ENCODE data around the gene OTUD5.
"Not testable (repeated sequence)": the region's sequence is repeated elsewhere in the genome, so short reads cannot be mapped to it uniquely, and the experiment has no call there.

OTUD5 gene

DNA sequence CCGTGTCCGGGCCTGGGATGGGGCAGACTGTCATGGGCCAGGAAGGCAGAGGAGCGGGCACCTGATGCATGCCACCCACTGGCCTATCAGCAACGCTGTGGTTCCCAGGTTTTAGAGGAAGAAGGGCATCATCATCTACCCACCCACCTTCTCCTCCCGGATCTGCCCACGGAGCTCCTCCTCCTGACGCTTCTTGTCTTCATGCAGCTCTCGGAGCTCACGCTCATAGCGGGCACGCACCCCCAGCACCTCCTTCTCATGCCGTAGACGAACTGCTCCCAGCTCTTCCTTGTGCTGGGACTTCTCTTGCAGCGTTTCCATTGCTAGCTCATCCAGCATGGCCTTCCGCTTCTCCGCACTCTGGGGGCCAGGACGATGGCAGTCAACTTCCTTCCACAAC, 25.7 kb upstream of the OTUD5 start:
- ChIA-PET CTCF (interaction anchor here (2.1 kb wide), 1 partner anchor 10 kb away, joined by 6 read pairs; the partner anchor contains the start of gene KCND1), POLR2A (no interaction called here)
- TF ChIP-seq, protein P1, sequence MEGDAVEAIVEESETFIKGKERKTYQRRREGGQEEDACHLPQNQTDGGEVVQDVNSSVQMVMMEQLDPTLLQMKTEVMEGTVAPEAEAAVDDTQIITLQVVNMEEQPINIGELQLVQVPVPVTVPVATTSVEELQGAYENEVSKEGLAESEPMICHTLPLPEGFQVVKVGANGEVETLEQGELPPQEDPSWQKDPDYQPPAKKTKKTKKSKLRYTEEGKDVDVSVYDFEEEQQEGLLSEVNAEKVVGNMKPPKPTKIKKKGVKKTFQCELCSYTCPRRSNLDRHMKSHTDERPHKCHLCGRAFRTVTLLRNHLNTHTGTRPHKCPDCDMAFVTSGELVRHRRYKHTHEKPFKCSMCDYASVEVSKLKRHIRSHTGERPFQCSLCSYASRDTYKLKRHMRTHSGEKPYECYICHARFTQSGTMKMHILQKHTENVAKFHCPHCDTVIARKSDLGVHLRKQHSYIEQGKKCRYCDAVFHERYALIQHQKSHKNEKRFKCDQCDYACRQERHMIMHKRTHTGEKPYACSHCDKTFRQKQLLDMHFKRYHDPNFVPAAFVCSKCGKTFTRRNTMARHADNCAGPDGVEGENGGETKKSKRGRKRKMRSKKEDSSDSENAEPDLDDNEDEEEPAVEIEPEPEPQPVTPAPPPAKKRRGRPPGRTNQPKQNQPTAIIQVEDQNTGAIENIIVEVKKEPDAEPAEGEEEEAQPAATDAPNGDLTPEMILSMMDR (IDR thresholded peaks at IDR 0.05; ENCODE audit: control extremely low read depth, extremely low read depth, low read depth, missing control alignments) = no peak
- DNase-seq (ENCODE audit: extremely low spot score) = no peak

DNA sequence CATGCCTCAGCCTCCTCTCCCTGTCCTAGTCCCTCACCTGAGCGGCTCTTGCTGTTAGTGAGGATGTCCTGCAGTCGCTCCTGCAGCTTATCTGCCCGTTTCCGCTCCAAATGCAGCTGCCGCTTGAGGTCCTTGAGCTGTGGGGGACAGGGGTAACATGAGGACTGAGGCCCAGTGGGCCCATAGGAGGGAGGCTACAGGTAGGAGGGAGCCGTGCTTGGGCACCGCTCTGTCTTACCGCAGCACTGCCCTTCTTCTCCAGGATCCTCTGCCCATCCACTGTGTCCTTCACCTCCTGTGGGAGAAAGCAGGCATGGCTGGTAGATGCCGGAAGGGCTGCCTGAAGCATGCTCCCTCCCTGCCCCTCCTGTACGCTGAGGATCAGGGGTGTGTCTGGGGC, 23.8 kb upstream of the OTUD5 start:
- TF ChIP-seq, protein P1 (IDR thresholded peaks at IDR 0.05; ENCODE audit: control extremely low read depth, extremely low read depth, low read depth, missing control alignments) = no peak
- ChIA-PET POLR2A (no interaction called here), CTCF (interaction anchor here (2.1 kb wide), 1 partner anchor 9 kb away, joined by 6 read pairs; the partner anchor contains the start of gene KCND1)
- DNase-seq (ENCODE audit: extremely low spot score) = no peak

DNA sequence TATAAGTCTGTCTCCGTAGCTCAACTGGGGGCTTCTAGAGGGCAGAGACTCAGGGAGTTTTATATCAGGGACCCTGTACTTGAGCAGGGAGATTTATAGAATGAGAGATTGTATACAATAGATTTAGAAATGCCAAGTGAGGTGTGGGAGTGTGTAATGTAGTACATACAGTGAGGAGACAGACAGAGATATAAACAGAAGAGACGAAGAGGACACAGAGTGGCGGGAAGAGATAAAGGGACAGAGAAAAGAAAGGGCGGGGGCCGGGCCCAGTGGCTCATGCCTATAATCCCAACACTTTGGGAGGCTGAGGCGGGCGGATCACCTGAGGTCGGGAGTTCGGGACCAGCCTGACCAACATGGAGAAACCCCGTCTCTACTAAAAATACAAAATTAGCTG, 22.9 kb upstream of the OTUD5 start:
- POLR2A ChIA-PET; DNase-seq (ENCODE audit: extremely low spot score); CTCF ChIA-PET: not testable (repeated sequence)

DNA sequence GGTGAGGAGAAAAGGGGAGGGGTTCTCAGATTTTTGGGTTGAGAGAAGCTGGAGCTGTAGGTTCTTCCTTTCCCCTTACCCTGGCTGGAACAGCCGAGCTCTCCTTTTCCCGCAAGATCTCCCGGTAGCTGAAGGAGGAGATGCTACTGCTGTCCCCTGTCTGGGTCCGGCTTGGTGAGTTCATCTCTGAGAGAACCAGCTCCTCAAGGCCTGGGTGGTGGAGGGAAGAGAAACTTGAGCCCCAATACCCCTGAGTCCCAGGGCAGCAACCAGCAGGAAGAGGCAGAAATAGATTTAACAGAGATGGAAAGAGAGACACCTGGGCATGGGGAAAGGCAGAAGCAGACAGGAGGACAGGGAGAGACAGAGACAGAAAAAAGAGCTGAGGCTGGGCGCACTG, 20.8 kb upstream of the OTUD5 start:
- CTCF ChIA-PET = no interaction called here
- TF ChIP-seq, protein P1 (IDR thresholded peaks at IDR 0.05; ENCODE audit: control extremely low read depth, extremely low read depth, low read depth, missing control alignments) = no peak

DNA sequence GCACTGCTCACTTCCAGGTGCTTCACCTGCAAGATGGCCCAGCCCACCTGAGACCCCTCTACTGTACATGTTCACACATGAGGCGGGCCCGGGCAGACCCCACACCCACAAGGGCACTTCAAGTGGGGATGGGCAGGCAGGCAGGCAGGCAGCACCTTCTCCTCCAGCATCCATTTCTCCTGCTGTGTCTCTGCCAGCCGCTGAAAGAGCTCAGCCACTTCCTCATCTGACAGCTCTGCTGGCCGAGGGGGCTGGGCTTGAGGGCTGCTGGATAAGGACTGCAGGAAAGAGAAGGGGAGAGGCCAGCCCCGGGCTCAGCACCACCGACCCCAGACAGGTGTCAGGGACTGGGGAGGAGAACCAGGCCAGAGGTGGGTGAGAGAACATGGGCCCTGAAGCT, 18.7 kb upstream of the OTUD5 start:
- TF ChIP-seq, protein P1 (IDR thresholded peaks at IDR 0.05; ENCODE audit: control extremely low read depth, extremely low read depth, low read depth, missing control alignments) = no peak
- ChIA-PET CTCF (no interaction called here), POLR2A (no interaction called here)
- DNase-seq (ENCODE audit: extremely low spot score) = no peak

More for the DNA sequence above, 20.8 kb upstream of the OTUD5 start:
- POLR2A ChIA-PET = no interaction called here
- DNase-seq (ENCODE audit: extremely low spot score) = no peak

DNA sequence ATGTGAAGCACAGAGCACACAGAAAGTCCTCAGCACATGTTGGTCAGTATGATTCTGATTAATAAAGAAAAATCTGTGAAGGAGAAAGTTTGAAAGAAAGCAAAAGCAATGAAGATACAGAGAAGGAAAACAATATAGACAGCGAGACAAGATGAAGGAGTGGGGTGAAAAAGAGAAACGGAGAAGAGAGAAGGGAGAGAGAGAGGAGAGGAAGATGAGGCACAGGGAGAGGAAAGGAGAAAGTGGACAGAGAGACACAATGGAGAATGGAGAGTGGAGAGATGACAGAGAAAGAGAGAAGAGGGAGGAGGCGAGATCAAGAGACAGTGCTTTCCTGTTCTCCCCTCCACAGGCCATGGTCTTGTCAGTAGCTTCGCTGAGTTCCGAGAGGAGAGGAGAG, 18.1 kb upstream of the OTUD5 start:
- TF ChIP-seq, protein P1 (IDR thresholded peaks at IDR 0.05; ENCODE audit: control extremely low read depth, extremely low read depth, low read depth, missing control alignments) = no peak
- ChIA-PET CTCF (no interaction called here), POLR2A (no interaction called here)
- no peak for DNase-seq (ENCODE audit: extremely low spot score)

DNA sequence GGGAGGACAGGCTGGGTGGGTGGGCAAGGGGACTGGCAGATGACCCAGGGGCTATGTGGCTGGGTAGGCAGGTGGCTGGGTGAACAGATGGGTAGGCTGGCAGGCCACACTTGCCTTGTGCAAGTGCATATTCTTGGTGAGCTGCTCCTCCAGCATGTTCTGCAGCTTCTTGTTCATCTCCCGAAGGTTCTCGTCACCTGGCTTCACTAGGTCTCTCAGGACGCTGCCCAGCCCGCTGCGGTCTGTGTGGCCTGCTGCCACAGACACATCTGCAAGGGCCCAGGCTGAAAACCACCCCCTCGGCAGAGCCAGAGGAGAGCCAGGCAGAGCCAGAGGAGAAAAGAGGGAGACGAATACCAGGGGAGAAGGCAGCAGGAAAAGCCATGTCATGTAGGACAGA, 17.6 kb upstream of the OTUD5 start:
- ChIA-PET POLR2A (no interaction called here), CTCF (no interaction called here)
- DNase-seq (ENCODE audit: extremely low spot score) = no peak
- TF ChIP-seq, protein P1 (IDR thresholded peaks at IDR 0.05; ENCODE audit: control extremely low read depth, extremely low read depth, low read depth, missing control alignments) = no peak
